Islet precursor cell (in vitro differentiated cells): Measurements from ENCODE around the gene SPATA2.

Experiments
- DNase-seq: peaks from one replicate; pipeline ENCODE4 v3.0.0-alpha.2; 2018

SPATA2 gene

DNA sequence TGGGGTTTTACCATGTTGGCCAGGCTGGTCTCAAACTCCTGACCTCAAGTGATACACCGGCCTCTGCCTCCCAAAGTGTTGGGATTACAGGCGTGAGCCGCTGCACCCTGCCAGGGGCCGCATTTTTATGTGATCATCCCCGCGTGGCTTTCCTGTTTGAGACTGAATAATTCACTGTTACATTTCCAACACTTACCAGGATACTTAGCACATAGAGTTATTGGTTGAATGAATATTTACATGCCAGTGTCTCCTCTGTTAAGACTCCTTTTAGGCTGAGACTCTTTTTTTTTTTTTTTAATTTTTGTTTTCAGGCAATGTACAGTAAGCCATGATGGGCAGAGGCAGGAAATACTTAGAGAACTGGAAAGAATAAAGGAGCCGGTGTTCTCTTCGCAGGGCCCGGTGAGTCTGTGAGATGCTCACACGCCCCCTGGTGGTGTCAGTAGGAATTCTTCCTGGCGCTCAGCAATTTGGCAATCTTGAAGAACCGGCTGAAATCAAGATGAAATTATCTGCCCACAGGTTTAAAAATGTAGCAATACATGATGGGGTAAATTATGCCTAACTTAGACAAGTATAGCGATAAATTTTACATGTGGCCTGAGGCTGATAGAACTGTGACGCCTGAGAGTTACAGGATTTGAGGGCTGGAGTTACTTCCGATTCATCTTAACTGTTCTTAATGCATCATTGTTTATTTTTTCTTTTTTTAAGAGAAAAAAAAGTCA is 13.2 kb upstream of the SPATA2 start:
- peak; percentile 85 for DNase-seq

DNA sequence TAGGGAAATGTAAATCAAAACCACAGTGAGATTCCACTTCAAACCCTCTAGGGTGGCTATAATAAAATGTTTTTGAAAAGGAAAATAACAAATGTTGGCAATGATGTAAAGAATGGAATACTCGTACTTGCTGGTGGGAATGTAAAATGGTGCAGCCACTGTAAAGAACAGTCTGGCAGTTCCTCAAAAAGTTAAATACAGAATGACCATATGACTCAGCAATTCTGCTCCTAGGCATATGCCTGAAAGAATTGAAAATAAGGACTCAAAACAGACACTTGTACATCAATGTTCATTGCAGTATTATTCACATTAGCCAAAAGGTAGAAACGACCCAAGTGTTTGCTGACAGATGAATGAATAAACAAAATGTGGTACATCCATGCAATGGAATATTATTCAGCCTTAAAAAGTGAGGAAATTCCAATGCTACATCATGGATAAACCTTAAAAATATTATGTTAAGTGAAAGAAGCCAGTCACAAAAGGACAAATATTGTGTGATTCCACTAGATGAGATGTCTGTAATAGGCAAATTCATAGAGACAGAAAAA is 10.6 kb upstream of the SPATA2 start:
- DNase-seq, result no peak

- no peak for DNase-seq
Measured at GRCh38 chr20:49924247-49924646, 8.9 kb upstream of the SPATA2 start.

DNA sequence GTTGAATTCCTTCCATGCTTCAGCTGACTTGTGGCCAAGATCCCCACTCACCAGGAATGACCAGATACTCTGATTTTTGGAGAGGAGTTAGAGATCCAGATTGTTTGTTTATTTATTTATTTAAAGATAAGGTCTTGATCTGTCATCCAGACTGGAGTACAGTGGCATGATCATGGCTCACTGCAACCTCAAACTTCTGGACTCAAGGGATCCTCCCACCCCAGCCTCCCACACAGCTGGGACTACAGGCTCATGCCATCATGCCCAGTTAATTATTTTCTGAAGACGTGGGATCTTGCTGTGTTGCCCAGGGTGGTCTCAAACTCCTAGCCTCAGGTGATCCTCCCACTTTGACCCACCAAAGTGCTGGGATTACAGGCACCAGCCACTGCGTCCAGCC is 4.1 kb upstream of the SPATA2 start:
- DNase-seq, result no peak

DNA sequence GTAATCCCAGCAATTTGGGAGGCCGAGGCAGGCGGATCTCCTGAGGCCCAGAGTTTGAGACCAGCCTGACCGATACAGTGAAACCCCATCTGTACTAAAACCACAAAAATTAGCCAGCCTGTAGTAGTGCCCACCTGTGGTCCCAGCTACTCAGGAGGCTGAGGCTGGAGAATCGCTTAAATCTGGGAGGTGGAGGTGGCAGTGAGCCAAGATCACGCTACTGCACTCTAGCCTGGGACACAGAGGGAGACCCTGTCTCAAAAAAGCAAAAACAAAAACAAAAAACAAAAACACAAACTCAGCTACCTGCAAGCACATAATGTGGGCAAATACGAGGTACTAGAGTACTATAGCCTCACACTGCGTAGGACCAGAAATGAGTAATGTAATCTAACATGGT is 3.7 kb upstream of the SPATA2 start:
- no peak for DNase-seq

DNA sequence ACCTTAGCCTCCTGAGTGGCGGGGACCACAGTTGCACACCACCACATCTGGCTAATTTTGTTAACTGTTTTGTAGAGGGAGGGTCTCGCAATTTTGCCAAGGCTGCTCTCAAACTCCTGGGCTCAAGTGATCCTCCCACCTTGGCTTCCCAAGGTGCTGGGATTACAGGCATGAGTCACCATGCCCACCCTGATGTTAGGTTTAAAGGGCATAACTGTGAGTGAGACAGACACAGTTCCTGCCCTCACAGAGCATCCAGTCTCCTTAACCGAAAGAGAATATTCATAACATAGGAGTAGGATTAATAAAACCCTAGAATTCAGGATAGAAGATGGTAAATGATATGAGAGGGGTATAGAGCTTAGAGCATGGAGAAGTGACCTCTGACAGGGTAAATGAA is 3.1 kb upstream of the SPATA2 start:
- DNase-seq, result no peak

- peak; percentile 87 for DNase-seq
Measured at GRCh38 chr20:49916146-49917002, 1.0 kb upstream of the SPATA2 start.

- DNase-seq, result no peak
Measured at GRCh38 chr20:49915118-49915379, 280 bp downstream of the SPATA2 start.

DNA sequence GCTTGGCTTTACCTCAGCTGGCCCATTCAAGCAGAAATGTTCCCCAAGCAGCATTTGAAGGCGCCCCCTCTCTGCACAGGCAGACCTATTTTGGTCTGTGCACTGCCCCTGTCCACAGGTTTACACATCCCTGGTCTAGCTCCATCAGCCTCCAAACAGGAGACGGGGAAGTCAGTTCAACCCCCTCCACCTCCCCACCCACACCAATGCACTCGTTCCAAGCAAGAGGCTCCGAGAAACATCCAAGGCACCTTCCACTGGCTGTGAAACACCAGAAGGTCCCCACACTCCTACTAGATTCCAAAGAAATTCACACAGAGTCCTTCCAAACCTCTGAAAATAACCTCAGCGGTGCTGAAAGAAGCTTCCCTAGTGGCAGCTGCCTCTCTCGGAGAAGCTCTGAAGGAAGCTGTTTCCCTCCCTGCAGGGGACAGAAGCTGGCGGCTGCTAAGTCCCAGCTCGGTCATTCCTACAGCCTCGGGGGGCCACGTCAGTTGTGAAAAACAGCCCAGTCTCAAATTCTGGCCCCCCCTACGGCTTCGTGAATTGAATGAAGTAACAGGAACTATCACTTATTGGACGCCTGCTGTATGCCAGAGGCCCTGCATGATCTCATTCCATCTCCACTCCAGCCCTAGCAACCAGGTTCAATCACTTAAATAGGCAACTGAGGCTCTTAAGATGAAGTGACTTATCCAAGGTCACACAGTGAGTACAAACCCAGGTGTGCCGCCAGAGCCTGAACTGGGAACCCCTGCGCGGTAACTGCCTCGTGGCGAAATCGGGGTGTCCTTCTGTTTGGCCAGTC is 815 bp downstream of the SPATA2 start:
- DNase-seq, result peak; percentile 66

- DNase-seq, result no peak
Measured at GRCh38 chr20:49913399-49914047, 1.8 kb downstream of the SPATA2 start.

DNA sequence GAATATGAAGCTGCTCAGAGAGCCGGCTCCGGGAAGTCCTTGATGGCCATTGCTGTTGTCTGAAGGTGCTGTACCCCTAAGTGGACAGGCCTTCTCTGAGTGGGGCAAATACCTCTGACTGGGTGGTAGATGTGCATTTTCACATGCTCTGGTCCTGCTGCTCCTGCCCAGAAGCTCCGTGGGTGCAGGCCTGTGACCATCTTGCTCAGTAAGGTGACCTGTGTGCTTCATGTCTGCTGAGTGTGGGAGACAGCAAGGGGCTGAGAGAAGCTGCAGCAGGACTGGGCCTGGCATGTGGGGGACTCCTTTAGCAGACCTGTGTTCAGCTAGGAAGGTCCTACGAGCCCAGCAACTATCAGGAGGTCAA is 5.0 kb downstream of the SPATA2 start:
- no peak for DNase-seq

DNA sequence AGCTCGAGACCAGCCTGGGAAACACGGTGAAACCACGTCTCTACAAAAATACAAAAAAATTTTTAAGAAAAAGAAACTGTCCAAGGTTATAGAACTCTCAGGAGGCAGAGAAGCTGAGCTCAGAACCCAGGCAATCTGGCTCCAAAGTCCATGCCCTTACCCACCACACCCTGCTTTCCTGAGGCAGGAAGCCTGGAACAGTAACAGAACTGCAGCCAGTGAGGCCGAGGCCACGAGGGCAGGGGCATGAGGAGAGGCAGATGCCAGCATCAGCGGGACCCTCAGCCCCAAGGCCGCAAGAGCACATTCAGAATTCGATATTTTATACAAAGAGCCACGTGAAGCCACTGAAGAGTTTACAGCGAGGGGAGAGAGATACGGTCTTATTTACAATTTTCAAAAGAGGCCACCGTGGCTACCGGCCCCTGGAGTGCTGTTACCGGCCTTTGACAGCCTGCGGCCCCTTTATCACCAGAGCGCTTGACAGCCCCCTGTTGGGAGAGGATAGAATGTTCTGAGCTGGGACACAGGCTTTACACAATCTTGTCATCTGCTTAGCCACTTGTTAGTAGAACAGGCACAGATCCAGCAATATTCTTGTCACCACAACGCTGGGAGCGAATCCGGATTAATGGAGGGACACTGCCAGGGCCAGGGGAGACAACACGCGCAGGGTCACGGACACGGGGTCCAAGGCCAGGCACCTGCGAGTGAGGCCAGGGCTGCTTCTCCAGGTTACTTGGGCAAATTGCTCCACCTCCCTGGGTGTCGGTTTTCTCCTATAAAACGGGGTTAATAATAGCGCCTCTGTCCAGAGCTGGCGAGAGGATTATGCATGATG is 5.6 kb downstream of the SPATA2 start:
- no peak for DNase-seq

- no peak for DNase-seq
Measured at GRCh38 chr20:49908258-49908565, 7.1 kb downstream of the SPATA2 start.

- no peak for DNase-seq
Measured at GRCh38 chr20:49907405-49908257, 7.7 kb downstream of the SPATA2 start.

DNA sequence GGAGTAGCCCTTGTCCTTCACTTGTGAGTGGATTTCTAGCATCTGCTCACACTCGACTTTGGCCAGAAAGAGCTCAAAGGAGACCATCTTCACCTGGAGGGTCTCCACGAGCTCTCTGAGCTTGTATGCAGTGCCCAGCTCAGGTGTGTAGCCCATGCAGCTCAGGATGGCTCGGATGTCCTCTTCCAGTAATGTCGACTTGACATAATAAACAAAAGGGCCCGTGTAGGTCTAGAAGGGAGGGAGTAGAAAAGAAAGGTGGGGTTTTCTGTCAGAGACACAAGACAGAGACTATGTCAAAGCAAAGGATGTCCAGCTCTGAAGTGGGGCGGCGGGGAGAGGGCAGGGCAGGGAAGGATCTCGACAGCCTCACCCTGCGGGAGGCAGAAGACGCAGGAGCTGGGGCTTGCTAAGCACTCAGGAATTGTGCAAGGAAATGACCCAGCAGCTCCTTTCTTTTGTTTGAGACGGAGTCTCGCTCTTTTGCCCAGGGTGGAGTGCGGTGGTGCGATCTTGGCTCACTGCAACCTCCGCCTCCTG is 8.6 kb downstream of the SPATA2 start:
- DNase-seq, result no peak

GRCh38 chr20:49906101-49906604 is 9.2 kb downstream of the SPATA2 start:
- DNase-seq, result no peak

- DNase-seq, result no peak
Measured at GRCh38 chr20:49905415-49906091, 9.8 kb downstream of the SPATA2 start.

GRCh38 chr20:49904440-49905214 is 10.7 kb downstream of the SPATA2 start:
- no peak for DNase-seq

- DNase-seq, result no peak
Measured at GRCh38 chr20:49901588-49901987, 13.7 kb downstream of the SPATA2 start.
